ENCODE data around the gene B4GALNT3. TPM values are rescaled to one million over a fixed set of nuclear protein-coding genes. Genes with fewer than 3 reads are reported as not detected.
A peak's percentile ranks its signal among the peaks of the same experiment; 100 is the strongest.

Gene B4GALNT3
- total RNA-seq, 1 donor, result 0.09 TPM

- DNase-seq (ENCODE audit: low read depth), result no peak
- TF ChIP-seq, protein P1, sequence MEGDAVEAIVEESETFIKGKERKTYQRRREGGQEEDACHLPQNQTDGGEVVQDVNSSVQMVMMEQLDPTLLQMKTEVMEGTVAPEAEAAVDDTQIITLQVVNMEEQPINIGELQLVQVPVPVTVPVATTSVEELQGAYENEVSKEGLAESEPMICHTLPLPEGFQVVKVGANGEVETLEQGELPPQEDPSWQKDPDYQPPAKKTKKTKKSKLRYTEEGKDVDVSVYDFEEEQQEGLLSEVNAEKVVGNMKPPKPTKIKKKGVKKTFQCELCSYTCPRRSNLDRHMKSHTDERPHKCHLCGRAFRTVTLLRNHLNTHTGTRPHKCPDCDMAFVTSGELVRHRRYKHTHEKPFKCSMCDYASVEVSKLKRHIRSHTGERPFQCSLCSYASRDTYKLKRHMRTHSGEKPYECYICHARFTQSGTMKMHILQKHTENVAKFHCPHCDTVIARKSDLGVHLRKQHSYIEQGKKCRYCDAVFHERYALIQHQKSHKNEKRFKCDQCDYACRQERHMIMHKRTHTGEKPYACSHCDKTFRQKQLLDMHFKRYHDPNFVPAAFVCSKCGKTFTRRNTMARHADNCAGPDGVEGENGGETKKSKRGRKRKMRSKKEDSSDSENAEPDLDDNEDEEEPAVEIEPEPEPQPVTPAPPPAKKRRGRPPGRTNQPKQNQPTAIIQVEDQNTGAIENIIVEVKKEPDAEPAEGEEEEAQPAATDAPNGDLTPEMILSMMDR (IDR thresholded peaks at IDR 0.05; ENCODE audit: insufficient read depth, low read length), result no peak
- no peak overlapping the region for H3K4me3 ChIP-seq (ENCODE audit: low read depth, low read length)
These were observed 128.2 kb downstream of the B4GALNT3 start for GRCh38 chr12:588024-588322.

DNA sequence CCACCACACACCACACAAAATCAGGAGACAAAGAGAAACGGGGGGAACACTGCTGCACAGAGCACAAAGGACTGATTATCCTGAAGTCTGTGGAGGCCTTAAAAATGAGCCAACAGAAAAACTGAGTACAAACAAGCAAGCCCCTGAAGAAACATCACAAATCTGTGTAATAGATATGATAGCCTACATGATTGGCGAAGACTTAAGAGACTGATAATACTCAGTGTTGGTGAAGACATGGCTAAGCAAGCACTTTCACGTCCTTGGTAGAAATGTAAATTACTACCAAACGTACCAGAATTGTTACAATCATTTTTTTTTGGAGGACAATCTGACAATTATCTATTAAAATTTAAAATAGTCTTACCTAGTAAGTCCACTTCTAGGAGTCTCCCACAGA lies 128.9 kb downstream of the B4GALNT3 start:
- TF ChIP-seq, protein P1 (IDR thresholded peaks at IDR 0.05; ENCODE audit: insufficient read depth, low read length), result no peak
- DNase-seq (ENCODE audit: low read depth), result no peak
- no peak overlapping the region for H3K4me3 ChIP-seq (ENCODE audit: low read depth, low read length)

GRCh38 chr12:590206-590750 lies 130.5 kb downstream of the B4GALNT3 start:
- TF ChIP-seq, protein P1 (IDR thresholded peaks at IDR 0.05; ENCODE audit: insufficient read depth, low read length), result no peak
- H3K4me3 ChIP-seq (ENCODE audit: low read depth, low read length), result no peak overlapping the region
- DNase-seq (ENCODE audit: low read depth), result no peak

- no peak for DNase-seq (ENCODE audit: low read depth)
- H3K4me3 ChIP-seq (ENCODE audit: low read depth, low read length), result no peak overlapping the region
- TF ChIP-seq, protein P1 (IDR thresholded peaks at IDR 0.05; ENCODE audit: insufficient read depth, low read length), result peak; percentile 16
These were observed 131.7 kb downstream of the B4GALNT3 start for GRCh38 chr12:591167-592023.

- H3K4me3 ChIP-seq (ENCODE audit: low read depth, low read length), result no peak overlapping the region
- no peak for DNase-seq (ENCODE audit: low read depth)
- TF ChIP-seq, protein P1 (IDR thresholded peaks at IDR 0.05; ENCODE audit: insufficient read depth, low read length), result no peak
These were observed 132.3 kb downstream of the B4GALNT3 start for GRCh38 chr12:592024-592505.

GRCh38 chr12:593396-594270 lies 133.9 kb downstream of the B4GALNT3 start:
- DNase-seq (ENCODE audit: low read depth), result no peak
- no peak overlapping the region for H3K4me3 ChIP-seq (ENCODE audit: low read depth, low read length)
- TF ChIP-seq, protein P1 (IDR thresholded peaks at IDR 0.05; ENCODE audit: insufficient read depth, low read length), result no peak
